ENCODE measurements around the gene CCNC.

- TF ChIP-seq CTCF (conservative IDR thresholded peaks at IDR 0.05) = no peak
- no peak for TF ChIP-seq ZFX (IDR thresholded peaks at IDR 0.05)
Measured at GRCh38 chr6:99589907-99590493, 21.5 kb upstream of the CCNC start.

Measured in C4-2B (cell line).